GM21526 (cell line): ENCODE measurements around the gene ANKRD55.
"Not testable (repeated sequence)": the region's sequence is repeated elsewhere in the genome, so short reads cannot be mapped to it uniquely, and the experiment has no call there.

Source experiments
- ATAC-seq: cut with Tn5 transposase; IDR thresholded peaks from one replicate; pipeline ENCODE4 v1.9.1; 2021; ENCODE audit warnings: moderate library complexity; ENCODE audit not compliant: unreplicated experiment, low FRiP score

ANKRD55 gene

GRCh38 chr5:56253924-56254323 is 20.8 kb upstream of the ANKRD55 start:
- no peak for ATAC-seq

GRCh38 chr5:56253126-56253525 is 20.0 kb upstream of the ANKRD55 start:
- ATAC-seq, result no peak

DNA sequence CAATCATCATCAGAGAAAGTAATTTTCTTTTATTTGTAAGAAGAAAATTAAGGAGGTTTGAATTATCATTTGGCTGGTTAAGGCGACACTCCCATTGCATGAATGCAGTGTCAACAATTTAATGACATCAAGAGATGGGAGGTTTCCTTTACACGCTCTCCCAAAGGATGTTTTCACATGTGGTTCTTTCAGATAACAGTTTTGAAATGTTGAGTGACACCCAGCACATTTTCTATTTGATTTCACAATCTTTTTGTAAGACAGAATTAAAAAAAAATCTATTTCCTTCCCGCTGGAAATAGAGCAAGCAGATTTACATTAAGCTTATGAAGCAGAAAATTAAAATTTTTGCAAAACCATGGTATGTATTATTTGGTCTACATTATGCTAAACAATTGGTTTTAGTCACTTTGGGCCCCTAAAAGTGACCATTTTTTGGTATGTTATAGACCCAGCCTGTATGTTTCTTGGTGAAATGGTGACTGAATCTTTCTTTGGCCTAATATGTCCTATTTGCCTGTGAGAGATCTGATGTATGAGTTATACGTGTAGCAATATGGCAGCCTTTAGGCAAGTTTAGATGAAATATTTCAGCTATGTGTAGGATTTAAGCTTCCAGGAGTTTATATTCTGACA is 18.9 kb upstream of the ANKRD55 start:
- no peak for ATAC-seq

DNA sequence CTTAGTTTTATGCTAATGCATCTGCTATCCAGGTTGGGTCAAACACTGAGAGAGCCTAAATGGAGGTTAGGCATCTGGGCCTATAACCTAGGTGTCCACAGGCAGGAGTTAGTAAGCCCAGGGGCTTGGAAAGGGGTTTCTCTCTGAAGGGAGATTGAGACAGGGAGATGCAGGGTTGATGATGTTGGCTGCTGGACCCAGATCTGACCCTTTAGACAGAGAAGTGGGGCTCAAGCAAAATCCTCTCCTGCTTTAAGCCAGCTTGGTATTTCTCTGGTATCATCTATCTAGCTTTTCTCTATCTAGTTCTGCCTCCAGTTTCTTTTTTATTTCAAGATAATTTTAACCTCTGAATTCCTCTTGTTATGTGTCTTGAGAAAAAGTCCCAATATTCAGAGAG is 18.3 kb upstream of the ANKRD55 start:
- ATAC-seq, result no peak

DNA sequence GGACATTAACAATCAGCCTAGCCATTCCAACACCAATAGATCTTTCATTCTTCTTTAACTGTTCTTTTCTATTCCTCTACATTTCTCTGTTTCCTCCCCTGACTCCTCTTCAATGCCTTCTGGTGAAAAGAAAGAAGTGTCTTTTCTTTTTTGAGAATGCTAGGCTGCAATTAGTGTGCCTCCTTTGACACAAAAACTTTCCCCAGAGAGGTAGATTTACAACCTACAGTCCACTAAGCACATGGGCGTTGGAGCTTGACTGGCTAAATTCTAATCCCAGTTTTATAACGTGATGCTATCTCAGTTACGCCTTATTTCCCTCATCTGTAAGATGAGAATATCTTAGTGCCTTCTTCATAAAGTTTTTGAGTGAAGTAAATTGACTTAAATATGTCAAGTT is 16.9 kb upstream of the ANKRD55 start:
- no peak for ATAC-seq

DNA sequence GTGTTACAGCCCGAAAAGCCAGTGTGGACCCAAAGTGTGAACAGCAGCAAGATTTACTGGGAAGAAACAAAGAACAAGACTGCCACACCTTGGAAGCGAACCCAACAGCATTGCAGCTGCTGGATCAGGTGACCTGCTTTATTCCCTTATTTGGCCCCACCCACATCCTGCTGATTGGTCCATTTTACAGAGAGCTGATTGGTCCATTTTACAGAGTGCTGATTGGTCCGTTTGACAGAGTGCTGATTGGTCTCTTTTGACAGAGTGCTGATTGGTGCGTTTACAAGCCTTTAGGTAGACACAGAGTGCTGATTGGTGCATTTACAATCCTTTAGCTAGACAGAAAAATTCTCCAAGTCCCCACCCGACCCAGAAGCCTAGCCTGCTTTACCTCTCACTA is 16.0 kb upstream of the ANKRD55 start:
- ATAC-seq, result not testable (repeated sequence)

DNA sequence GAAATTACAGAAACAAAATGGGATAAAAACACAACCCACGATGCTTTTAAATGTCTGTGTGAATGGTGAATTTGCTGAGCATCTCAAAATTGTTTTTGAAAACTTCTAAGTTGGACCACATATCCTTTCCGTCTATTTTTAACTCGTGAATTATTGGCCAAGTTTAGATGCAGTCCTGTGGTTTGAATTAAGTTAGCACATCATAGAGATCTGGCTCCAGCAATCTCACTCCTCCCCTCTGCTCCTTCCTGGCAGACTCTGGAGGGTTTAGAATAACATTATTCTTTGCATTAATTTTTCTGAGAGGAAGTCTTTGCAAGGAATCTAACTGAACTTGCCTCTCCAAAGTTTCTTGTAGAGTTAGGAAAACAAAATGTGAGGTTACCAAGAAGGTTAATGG is 14.5 kb upstream of the ANKRD55 start:
- ATAC-seq, result no peak

DNA sequence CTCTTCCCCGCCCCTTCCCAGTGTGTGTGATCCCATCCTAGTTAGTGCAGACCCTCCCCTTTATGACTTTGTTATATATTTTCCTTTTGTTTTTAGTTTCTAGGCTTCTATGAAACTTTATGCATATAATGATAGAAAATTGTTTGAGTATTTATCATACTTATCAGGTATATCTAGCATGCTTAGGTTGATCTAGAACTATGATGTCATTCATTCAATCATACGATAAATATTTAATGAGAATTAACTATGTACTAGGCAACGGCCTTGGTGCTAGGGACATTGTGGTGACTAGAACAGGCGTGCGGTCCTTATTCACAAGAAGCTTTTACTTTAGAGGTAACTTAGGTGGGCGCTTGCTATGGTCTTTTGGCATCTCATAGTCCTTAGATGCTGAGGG is 13.6 kb upstream of the ANKRD55 start:
- ATAC-seq, result no peak

- ATAC-seq, result no peak
Measured at GRCh38 chr5:56245481-56245880, 12.4 kb upstream of the ANKRD55 start.

GRCh38 chr5:56244627-56245026 is 11.5 kb upstream of the ANKRD55 start:
- ATAC-seq, result no peak

- ATAC-seq, result not testable (repeated sequence)
Measured at GRCh38 chr5:56242271-56242670, 9.1 kb upstream of the ANKRD55 start.

GRCh38 chr5:56232538-56232937 is 592 bp downstream of the ANKRD55 start:
- no peak for ATAC-seq

GRCh38 chr5:56230576-56230975 is 2.6 kb downstream of the ANKRD55 start:
- ATAC-seq, result no peak

- no peak for ATAC-seq
Measured at GRCh38 chr5:56229111-56229510, 4.0 kb downstream of the ANKRD55 start.

- ATAC-seq, result no peak
Measured at GRCh38 chr5:56228631-56229030, 4.5 kb downstream of the ANKRD55 start.

GRCh38 chr5:56227691-56228090 is 5.4 kb downstream of the ANKRD55 start:
- no peak for ATAC-seq

DNA sequence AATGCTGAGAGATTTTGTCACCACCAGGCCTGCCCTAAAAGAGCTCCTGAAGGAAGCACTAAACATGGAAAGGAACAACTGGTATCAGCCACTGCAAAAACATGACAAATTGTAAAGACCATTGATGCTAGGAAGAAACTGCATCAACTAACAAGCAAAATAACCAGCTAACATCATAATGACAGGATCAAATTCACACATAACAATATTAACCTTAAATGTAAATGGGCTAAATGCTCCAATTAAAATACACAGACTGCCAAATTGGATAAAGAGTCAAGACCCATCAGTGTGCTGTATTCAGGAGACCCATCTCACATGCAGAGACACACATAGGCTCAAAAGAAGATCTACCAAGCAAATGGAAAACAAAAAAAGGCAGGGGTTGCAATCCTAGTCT is 9.8 kb downstream of the ANKRD55 start:
- ATAC-seq, result not testable (repeated sequence)

DNA sequence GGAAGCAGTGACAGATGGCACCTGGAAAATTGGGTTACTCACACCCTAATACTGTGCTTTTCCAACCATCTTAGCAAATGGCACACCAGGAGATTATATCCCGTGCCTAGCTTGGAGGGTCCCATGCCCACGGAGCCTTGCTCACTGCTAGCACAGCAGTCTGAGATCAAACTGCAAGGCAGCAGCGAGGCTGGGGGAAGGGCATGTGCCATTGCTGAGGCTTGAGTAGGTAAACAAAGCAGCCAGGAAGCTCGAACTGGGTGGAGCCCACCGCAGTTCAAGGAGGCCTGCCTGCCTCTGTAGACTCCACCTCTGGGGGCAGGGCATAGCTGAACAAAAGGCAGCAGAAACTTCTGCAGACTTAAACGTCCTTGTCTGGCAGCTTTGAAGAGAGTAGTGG is 11.5 kb downstream of the ANKRD55 start:
- not testable (repeated sequence) for ATAC-seq

GRCh38 chr5:56215019-56215830 is 17.9 kb downstream of the ANKRD55 start:
- no peak for ATAC-seq

- not testable (repeated sequence) for ATAC-seq
Measured at GRCh38 chr5:56213886-56214535, 19.1 kb downstream of the ANKRD55 start.

- ATAC-seq, result no peak
Measured at GRCh38 chr5:56212130-56212879, 20.8 kb downstream of the ANKRD55 start.
